Measurements from ENCODE around the gene CRLF2. TPM values are rescaled to one million over a fixed set of nuclear protein-coding genes. Genes with fewer than 3 reads are reported as not detected.
A peak's percentile ranks its signal among the peaks of the same experiment; 100 is the strongest.
"Not testable (repeated sequence)": the region's sequence is repeated elsewhere in the genome, so short reads cannot be mapped to it uniquely, and the experiment has no call there.

The CRLF2 gene
- total and polyA plus RNA-seq, 2 experiments from 2014 or later = not detected

DNA sequence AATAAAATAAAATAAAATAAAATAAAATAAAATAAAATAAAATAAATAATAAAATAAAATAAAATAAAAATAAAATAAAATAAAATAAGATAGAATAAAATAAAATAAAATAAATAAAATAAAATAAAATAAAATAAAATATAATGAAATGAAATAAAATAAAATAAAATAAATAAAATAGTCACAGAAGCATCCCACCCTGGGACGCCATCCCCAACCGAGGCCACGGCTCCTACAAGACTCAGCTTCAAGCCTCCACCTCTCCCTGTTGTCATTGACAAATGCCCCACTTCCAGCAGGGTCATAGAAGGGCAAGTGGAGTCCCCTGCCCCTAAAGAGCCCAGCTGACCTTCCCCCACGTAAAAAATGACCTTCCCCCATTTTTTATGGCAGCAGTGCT, 30.2 kb downstream of the CRLF2 start:
- TF ChIP-seq, protein P1, sequence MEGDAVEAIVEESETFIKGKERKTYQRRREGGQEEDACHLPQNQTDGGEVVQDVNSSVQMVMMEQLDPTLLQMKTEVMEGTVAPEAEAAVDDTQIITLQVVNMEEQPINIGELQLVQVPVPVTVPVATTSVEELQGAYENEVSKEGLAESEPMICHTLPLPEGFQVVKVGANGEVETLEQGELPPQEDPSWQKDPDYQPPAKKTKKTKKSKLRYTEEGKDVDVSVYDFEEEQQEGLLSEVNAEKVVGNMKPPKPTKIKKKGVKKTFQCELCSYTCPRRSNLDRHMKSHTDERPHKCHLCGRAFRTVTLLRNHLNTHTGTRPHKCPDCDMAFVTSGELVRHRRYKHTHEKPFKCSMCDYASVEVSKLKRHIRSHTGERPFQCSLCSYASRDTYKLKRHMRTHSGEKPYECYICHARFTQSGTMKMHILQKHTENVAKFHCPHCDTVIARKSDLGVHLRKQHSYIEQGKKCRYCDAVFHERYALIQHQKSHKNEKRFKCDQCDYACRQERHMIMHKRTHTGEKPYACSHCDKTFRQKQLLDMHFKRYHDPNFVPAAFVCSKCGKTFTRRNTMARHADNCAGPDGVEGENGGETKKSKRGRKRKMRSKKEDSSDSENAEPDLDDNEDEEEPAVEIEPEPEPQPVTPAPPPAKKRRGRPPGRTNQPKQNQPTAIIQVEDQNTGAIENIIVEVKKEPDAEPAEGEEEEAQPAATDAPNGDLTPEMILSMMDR (IDR thresholded peaks at IDR 0.05; ENCODE audit: low read depth, low read length) = no peak
- H3K36me3 ChIP-seq = no peaks in the 10 kb centered on the region
- no peak for DNase-seq (ENCODE audit: low read depth in 1 of 2, low spot score in 1 of 2)
- H3K27ac ChIP-seq = no peak overlapping the region
- no peaks in the 10 kb centered on the region for H3K27me3 ChIP-seq
- H3K9me3 ChIP-seq (ENCODE audit: low read depth) = no peaks in the 10 kb centered on the region
- H3K4me3 ChIP-seq = no peak overlapping the region
- peaks cover 3% of the 10 kb centered on the region for H3K4me1 ChIP-seq (ENCODE audit: low read depth)

DNA sequence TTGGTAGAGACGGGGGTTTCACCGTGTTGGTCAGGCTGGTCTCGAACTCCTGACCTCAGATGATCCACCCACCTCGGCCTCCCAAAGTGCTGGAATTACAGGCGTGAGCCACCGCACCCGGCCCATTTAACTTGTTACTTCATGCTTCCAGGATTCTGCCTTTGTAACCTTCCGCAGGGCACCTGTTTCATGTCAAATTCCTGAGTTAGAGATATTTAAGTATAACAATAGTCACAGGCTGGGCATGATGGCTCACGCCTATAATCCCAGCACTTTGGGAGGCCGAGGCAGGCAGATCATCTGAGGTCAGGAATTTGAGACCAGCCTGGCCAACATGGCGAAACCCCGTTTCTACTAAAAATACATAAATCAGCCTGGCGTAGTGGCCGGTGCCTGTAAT, 30.8 kb downstream of the CRLF2 start:
- not testable (repeated sequence) for H3K36me3 ChIP-seq; H3K4me1 ChIP-seq (ENCODE audit: low read depth); DNase-seq (ENCODE audit: low read depth in 1 of 2, low spot score in 1 of 2); H3K27me3 ChIP-seq; H3K9me3 ChIP-seq (ENCODE audit: low read depth); H3K27ac ChIP-seq; H3K4me3 ChIP-seq

DNA sequence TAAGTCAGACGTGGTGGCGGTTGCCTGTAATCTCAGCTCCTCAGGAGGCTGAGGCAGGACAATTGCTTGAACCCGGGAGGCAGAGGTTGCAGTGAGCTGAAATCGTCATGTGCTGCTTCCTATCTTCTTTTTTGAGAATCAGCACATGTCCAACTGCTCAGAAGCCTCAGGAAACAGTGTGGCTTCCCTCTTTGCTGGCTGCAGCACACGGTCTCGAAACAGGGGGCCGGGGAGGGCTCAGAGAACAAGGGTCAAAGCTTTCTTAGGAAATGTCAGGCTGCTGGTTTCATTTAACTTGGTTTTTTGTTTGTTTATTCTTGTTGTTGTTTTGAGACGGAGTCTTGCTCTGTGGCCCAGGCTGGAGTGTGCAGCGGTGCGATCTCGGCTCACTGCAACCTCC, 31.3 kb downstream of the CRLF2 start:
- H3K27me3 ChIP-seq = no peaks in the 10 kb centered on the region
- TF ChIP-seq, protein P1 (IDR thresholded peaks at IDR 0.05; ENCODE audit: low read depth, low read length) = no peak
- no peak overlapping the region for H3K27ac ChIP-seq
- DNase-seq (ENCODE audit: low read depth in 1 of 2, low spot score in 1 of 2) = no peak
- H3K9me3 ChIP-seq (ENCODE audit: low read depth) = no peaks in the 10 kb centered on the region
- H3K36me3 ChIP-seq = no peaks in the 10 kb centered on the region
- peaks cover 3% of the 10 kb centered on the region for H3K4me1 ChIP-seq (ENCODE audit: low read depth)
- no peak overlapping the region for H3K4me3 ChIP-seq

DNA sequence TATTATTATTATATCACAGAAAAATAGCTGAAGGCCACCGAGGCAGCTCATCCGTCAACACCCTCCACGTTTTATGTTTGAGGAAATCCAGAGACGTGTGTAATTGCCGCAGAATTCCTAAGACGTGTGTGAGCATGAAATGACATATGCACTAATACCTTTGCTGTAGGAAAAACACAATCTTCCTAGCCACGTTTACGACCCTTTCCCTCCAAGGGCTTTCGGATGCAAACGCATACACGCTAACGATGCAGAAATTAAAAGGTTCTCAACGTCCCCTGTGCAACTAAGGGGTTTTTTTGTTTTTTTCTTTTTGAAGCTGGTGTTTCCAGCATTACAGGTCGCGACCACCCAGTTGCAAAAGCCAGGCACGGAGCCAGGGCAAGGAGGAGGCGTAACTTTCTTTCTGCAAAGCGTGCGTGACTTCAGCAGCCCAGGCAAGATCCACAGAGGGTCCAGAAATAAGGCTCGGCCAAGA, 33.8 kb downstream of the CRLF2 start:
- DNase-seq (ENCODE audit: low read depth in 1 of 2, low spot score in 1 of 2) = peak in 1 of 2 donors; percentile 23

DNA sequence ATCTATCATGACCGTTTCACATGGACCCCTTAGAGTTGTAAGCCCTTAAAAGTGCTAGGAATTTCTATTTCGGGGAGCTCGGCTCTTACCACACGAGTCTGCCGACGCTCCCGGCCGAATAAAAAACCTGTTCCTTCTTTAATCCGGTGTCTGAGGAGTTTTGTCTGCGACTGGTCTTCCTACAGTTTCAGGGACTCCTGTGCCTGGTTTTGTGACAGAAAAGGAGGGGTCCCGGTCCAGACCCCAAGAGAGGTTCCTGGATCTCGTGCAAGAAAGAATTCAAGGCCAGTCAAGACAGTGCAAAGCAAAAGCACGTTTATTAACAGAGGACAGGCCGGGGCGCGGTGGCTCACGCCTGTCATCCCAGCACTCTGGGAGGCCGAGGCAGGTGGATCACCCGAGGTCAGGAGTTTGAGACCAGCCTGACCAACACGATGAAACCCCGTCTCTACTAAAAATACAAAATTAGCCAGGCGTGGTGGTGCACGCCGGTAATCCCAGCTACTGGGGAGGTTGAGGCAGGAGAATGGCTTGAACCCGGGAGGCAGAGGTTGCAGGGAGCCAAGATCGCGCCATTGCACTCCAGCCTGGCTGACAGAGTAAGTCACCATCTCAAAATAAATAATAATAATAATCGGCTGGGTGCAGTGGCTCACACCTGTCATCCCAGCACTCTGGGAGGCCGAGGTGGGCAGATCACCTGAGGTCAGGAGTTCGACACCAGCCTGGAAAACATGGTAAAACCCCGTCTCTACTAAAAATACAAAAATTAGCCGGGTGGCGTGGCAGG, 35.7 kb downstream of the CRLF2 start:
- not testable (repeated sequence) for H3K4me1 ChIP-seq (ENCODE audit: low read depth); H3K36me3 ChIP-seq; H3K4me3 ChIP-seq; H3K27ac ChIP-seq; DNase-seq (ENCODE audit: low read depth in 1 of 2, low spot score in 1 of 2); H3K27me3 ChIP-seq; H3K9me3 ChIP-seq (ENCODE audit: low read depth)

More for the DNA sequence above, 33.8 kb downstream of the CRLF2 start:
- H3K4me3 ChIP-seq = no peak overlapping the region
- TF ChIP-seq, protein P1 (IDR thresholded peaks at IDR 0.05; ENCODE audit: low read depth, low read length) = no peak
- H3K36me3 ChIP-seq = no peaks in the 10 kb centered on the region
- H3K4me1 ChIP-seq (ENCODE audit: low read depth) = peaks cover 3% of the 10 kb centered on the region
- H3K9me3 ChIP-seq (ENCODE audit: low read depth) = no peaks in the 10 kb centered on the region
- no peaks in the 10 kb centered on the region for H3K27me3 ChIP-seq
- H3K27ac ChIP-seq = no peak overlapping the region

DNA sequence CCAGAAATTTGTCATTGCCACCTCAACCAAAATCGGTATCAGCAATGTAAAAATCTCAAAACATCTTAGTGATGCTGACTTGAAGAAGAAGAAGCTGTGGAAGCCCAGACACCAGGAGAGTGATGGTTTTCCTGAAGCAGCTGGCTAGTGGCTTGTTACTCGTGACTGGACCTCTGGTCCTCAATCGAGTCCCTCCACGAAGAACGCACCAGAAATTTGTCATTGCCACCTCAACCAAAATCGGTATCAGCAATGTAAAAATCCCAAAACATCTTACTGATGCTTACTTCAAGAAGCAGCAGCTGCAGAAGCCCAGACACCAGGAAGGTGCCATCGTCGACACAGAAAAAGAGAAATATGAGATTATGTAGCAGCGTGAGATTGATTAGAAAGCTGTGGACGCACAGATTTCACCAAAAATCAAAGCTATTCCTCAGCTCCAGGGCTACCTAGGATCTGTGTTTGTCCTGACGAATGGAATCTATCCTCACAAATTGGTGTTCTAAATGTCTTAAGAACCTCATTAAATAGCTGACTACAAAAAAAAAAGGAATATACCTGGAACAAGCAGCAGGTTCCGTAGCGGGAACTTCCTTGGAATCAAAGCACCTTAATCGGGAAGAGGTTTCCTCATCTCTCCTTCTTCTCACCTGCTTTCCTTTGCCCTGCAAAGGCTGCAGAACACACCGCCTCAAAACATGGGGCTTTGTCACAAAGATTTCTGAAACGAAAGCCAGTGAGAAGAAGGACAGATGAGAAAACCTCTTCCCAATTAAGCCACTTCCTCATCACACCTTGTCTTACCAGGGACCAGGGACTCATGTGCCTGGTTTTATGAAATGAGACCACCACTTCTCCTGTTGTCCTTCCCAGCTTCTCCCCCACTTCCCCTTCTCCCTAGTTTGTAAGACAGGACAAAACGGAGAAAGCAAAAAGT, 37.6 kb downstream of the CRLF2 start:
- DNase-seq (ENCODE audit: low read depth in 1 of 2, low spot score in 1 of 2); H3K27ac ChIP-seq; H3K4me3 ChIP-seq; H3K27me3 ChIP-seq; H3K36me3 ChIP-seq; H3K9me3 ChIP-seq (ENCODE audit: low read depth); H3K4me1 ChIP-seq (ENCODE audit: low read depth): not testable (repeated sequence)

DNA sequence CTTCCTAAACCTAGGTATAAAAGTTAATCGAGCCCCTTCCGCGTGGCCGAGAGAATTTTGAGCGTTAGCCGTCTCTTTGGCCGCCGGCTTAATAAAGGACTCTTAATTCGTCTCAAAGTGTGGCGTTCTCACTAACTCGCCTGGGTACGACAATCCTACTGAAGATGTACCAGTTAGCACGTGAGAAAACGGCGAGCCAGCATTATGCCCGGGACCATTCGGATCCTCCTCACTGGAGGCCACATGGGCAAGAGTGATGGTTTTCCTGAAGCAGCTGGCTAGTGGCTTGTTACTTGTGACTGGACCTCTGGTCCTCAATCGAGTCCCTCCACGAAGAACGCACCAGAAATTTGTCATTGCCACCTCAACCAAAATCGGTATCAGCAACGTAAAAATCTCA, 39.0 kb downstream of the CRLF2 start:
- H3K4me3 ChIP-seq; H3K4me1 ChIP-seq (ENCODE audit: low read depth); H3K36me3 ChIP-seq; H3K27ac ChIP-seq; H3K27me3 ChIP-seq; DNase-seq (ENCODE audit: low read depth in 1 of 2, low spot score in 1 of 2); H3K9me3 ChIP-seq (ENCODE audit: low read depth): not testable (repeated sequence)
